Parietal lobe (tissue), 1 donor: ENCODE data around the gene GEMIN4. TPM values are rescaled to one million over a fixed set of nuclear protein-coding genes. Genes with fewer than 3 reads are reported as not detected.

ENCODE experiments used
- total RNA-seq: library from RNA; depleted of rRNA; stranded (reverse); fragments of >200 nt; gene quantifications from one replicate; pipeline ENCODE4 v1.2.3, GENCODE V29; 2014

The GEMIN4 gene
- total RNA-seq = 17.5 TPM

DNA sequence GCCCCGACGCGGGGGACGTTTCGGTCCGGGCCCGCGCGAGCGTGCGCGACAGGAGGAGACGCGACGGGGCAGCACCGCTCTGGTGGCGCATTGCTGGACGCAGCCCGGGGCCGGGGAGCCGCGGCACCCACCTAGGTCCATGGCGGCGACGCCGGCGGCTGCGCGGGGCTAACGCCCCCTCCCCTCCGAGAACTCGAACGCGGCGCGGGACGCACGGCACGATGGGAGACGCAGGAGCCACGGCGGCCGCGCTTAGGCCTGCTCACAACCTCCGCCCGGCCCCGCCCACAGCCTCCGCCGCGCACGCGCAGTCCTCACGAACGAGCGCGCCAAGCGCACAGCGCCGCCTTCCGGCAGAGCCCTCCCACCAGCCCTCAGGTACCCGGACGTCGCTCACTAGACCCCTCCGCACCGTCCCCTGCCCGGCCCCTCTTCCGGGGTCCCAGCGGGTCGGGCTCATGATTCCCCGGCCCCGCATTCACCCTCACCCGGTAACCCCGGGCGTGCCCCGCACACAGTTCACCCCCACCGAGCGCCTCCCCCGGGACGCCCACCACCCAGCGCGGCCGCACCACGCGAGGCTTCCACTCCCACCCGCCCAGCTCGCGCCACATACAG, at the start of gene GEMIN4:
Gene GEMIN4 (minus strand): TSS at position 263 of the 618 bp plus-strand sequence. CDS start 122 bp downstream, at position 141.

GRCh38 chr17:781805-782731, 30.0 kb upstream of the GEMIN4 start, which contains the start of the genes GLOD4 and MRM3:
TSS of gene GLOD4 (minus strand) at chr17:782280. CDS start at chr17:782255, 25 bp downstream.
TSS of gene MRM3 (plus strand) at chr17:782353. CDS start at chr17:782379, 26 bp downstream.

DNA sequence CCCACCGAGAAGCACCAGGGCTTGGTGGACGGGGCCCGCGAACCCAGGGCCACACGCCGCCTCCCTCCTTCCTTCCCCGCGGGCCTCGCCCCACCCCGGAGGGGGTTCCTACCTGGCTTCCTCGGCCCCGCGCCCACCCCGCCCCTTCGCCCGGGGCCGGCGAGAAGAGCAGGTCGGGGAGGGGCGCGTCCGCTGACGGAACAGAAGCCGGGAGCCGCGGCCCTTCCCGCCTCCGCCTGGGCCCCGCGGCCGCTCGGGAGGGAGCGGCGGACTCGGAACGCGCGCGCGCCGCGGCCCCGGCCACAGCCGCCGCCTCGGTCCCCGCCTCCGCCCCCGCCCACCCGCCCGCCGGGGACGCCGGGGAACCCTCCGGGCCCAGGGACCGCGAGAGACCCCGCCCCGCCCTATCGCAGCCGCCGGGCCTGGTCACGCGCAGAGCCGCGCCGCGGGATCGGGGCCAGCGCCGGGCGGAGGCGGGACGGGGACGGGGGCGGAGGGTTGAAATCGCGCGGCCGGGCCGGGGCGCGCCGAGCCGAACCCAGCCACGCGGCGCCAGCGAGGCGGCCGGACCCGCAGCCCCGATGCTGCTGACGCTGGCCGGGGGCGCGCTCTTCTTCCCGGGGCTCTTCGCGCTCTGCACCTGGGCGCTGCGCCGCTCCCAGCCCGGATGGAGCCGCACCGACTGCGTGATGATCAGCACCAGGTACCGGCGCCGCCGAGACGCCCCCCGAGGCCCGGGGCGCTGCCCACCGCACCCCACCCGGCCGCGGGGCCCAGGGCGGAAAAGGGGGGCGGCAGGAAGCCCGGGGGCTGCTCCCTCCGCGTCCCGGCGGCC, 19.8 kb downstream of the GEMIN4 start, which contains the start of gene TLCD3A:
Gene TLCD3A (plus strand): TSS at position 530 of the 835 bp plus-strand sequence. CDS start 52 bp downstream, at position 582.

Other genes starting within 250 kb of the GEMIN4 start
- gene VPS53, start 37.4 kb downstream of the GEMIN4 start, total RNA-seq = 42.6 TPM
- gene TLCD3A, start 19.7 kb downstream of the GEMIN4 start, total RNA-seq = 18.8 TPM
- 80.4 TPM for gene GLOD4, start 30.0 kb upstream of the GEMIN4 start, total RNA-seq
- 24.1 TPM for gene MRM3, start 30.1 kb upstream of the GEMIN4 start, total RNA-seq
- 34.7 TPM for gene NXN, start 227.5 kb upstream of the GEMIN4 start, total RNA-seq
- gene TIMM22, start 244.9 kb upstream of the GEMIN4 start, total RNA-seq = 11.9 TPM